OCI-LY7 (cell line): ENCODE measurements around the gene ZNF462.

ENCODE experiments used
- CTCF ChIP-seq: fragments of 200-600 bp; sonication (generic); conservative IDR thresholded peaks from 2 replicates; pipeline ENCODE4 v1.5.1; 2014; ENCODE audit warnings: mild to moderate bottlenecking, antibody characterized with exemption, low read length, moderate library complexity, mixed read lengths
- EZH2phosphoT487 ChIP-seq: fragments of 200-600 bp; sonication (generic); IDR thresholded peaks from 2 replicates; pipeline ENCODE4 v1.6.1; 2018; ENCODE audit warnings: low read depth, borderline replicate concordance, mild to moderate bottlenecking, mixed run types, antibody characterized with exemption, low read length, moderate library complexity, mixed read lengths

DNA sequence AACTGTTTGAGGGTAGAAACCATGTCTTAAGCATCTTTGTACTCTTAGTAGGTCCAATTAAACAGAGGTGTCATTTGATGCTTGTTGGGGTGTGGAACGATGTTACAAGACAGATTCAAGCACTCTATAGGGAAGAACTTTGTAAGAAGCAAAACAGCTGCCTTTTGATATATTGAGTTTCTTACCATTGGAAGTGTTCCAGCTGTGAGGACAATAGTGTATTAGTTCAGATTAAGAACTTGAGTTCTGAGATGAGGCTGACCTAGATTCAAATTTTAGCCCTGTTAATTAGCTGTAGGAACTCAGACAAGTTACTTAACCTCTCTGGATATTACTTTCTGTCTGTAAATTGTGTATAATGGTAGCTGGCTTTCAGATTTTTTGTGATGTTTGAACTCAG, 19.6 kb upstream of the ZNF462 start:
- no peak for TF ChIP-seq CTCF
- no peak for TF ChIP-seq EZH2phosphoT487
